Left cardiac atrium (tissue), 4 donors: ENCODE measurements around the gene PIP5KL1. TPM values are rescaled to one million over a fixed set of nuclear protein-coding genes. Genes with fewer than 3 reads are reported as not detected.

ENCODE experiments used
- ATAC-seq, 2 donors: fragments of 200-7000 bp; cut with Tn5 transposase; one replicate each; pipeline ENCODE4 v1.9.1; 2020; ENCODE audit warnings: mild to moderate bottlenecking in 2 of 2, moderate library complexity in 2 of 2
- DNase-seq: peaks from one replicate; pipeline ENCODE4 v3.0.0-alpha.2; 2020
- intact Hi-C, 2 donors: fragments of 100-400 bp; cut with DNase I; formaldehyde crosslinking; loops; one replicate each; pipeline versions ENCODE4 v1.14.1 to v1.15.1; 2022 to 2023
- total RNA-seq, 2 donors: library from RNA; stranded (reverse); fragmentation: NEBNext Ultra II Directional; extraction: Animal tissue kit (Norgen Biotek cat#: 25700); gene quantifications; one replicate each; pipeline ENCODE4 v1.2.1, GENCODE V29; 2021
- donor health status: DM: no; HTN: yes; CAD: no.
- donor health status: DM: no; HTN: yes; CAD: no; lungs with severe emphysema.
- donor health status: DM: yes; HTN: yes; CAD: no.
- donor health status: Dilated cardiomyopathy.

PIP5KL1 gene
- total RNA-seq, 2 donors from 2014 or later, result 0.50 to 0.99 TPM

- ATAC-seq (peak; percentile 11 to 27), DNase-seq (no peak)
- intact Hi-C loops, result no loop called here
Measured at GRCh38 chr9:127938298-127938690, 7.7 kb upstream of the PIP5KL1 start.

GRCh38 chr9:127937388-127938297 is 7.1 kb upstream of the PIP5KL1 start, which contains the start of gene DPM2:
Gene DPM2, minus strand, starts transcription at chr9:127937854. Its CDS starts 34 bp downstream, at chr9:127937820.
- ATAC-seq (peak; percentile 92), DNase-seq (peak; percentile 88)
- intact Hi-C loops, result no loop called here

DNA sequence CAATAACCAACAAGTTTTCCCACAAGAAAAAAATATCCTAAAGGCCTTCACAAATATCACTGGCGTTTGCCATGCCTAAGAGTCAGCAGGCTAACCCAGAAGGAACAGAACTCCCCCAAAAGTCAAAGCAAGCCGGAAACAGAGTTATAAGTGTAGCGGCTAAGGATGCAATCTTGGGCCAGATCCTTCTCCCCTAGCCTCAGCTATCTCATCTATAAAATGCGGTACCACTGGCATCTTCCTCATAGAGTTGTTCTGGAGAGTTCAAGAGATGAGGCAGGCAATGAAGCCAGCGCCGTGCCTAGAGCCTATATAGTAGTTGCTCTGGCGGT is 6.4 kb upstream of the PIP5KL1 start:
- intact Hi-C loops, result no loop called here
- DNase-seq (no peak), ATAC-seq (no peak)

GRCh38 chr9:127936347-127936852 is 5.8 kb upstream of the PIP5KL1 start:
- DNase-seq (no peak), ATAC-seq (no peak)
- intact Hi-C loops, result no loop called here

DNA sequence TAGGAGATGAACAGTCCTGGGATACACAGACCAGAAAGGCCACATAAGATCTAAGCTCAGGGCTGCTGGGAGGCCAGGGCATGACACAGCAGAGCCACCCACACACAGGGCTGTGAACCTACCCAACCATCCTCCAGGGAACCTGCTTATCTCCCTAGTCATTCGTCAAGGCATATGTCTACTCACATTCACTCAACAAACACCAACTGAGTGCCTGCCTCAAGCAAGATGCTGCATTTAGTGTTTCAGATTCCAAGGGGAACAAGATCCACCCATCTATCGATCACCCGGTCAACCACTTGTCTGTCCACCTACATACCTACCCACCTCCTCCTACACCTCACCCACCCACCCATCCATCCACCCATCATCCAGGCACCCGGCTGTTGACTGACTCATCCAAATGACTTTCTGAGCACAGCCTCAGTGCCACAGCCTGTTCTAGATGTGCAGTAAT is 5.2 kb upstream of the PIP5KL1 start:
- no peak for ATAC-seq
- intact Hi-C loops, result no loop called here
- DNase-seq, result peak; percentile 4

GRCh38 chr9:127934986-127935385 is 4.4 kb upstream of the PIP5KL1 start:
- DNase-seq (peak; percentile 18), ATAC-seq (no peak)
- intact Hi-C loops, result no loop called here

GRCh38 chr9:127934248-127934647 is 3.7 kb upstream of the PIP5KL1 start:
- DNase-seq (peak; percentile 17), ATAC-seq (no peak)
- intact Hi-C loops, result no loop called here

GRCh38 chr9:127931092-127931881 is 710 bp upstream of the PIP5KL1 start:
- intact Hi-C loops, result no loop called here
- ATAC-seq (peak in 1 of 2 donors; percentile 4), DNase-seq (no peak)

DNA sequence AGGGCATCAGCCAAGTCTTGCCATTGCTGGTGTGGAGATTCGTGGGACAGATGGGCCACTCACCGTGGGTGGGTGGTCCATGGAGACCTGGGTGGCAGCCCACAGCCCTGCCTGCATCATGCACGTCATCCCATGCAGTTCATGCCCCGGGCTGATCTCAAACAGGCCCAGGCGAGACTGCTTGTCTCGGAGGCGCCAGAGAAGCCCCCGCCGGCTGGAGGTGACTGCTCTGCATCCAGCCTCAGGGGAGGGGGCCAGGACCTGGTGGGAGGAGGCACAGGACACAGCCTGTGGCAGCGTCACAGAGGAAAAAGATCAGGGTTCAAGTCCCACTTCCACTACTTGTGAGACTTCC is 975 bp downstream of the PIP5KL1 start:
- ATAC-seq, result no peak
- no peak for DNase-seq
- intact Hi-C loops, result no loop called here

GRCh38 chr9:127928676-127929624 is 1.6 kb downstream of the PIP5KL1 start:
- intact Hi-C loops, result no loop called here
- DNase-seq (no peak), ATAC-seq (no peak)

DNA sequence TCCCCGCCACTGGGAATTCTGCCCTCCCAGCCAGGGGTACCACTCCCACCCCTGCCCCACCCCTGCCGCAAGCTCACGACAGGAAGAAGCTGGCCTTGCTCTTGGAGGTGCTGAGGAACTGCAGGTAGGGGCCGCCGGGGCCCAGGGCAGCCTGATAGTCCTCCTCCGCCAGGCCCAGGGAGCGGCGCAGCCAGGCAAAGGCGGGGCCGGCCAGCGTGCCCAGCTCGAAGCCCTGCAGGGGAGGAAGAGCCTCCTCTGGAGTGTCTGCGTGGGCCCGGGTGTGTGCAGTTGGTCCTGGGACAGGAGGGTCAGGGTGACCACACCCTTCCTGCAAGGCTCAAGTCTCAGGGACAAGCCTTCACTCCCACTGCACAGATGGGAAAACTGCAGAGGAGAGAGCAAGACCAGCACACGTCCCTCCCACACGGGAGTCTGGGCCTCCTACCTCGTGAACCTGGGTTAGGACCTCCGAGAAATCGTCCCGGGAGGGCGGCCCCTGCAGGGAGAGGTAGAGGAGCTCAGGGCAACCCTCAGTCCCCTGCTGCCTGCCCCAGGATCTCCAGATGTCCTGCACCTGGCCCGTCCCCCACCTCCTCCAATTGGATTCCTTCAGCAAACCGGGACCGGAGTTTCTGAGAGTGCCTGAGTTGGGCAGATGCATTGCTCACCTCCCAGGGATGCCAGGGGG is 2.4 kb downstream of the PIP5KL1 start:
- peak in 1 of 2 donors; percentile 10 for ATAC-seq

GRCh38 chr9:127927201-127927987 is 3.2 kb downstream of the PIP5KL1 start:
- ATAC-seq (peak in 1 of 2 donors; percentile 3), DNase-seq (no peak)
- intact Hi-C loops, result no loop called here

More for the DNA sequence above, 2.4 kb downstream of the PIP5KL1 start:
- intact Hi-C loops, result no loop called here
- no peak for DNase-seq

DNA sequence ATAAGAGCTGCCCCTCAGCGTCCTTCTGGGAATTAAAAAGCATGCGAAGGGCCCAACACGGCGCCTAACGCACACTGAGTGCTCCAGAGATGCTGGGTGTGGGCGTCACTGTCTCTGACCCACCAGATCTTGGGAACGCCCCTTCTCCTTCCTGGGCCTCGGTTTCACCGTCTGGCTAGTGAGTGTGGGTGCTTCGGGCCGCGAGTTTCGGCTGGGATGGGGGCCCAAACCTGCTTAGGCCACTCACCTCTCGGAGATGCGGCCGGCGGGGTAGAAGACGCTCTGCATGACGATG is 3.7 kb downstream of the PIP5KL1 start:
- ATAC-seq, result no peak
- intact Hi-C loops, result no loop called here
- no peak for DNase-seq

DNA sequence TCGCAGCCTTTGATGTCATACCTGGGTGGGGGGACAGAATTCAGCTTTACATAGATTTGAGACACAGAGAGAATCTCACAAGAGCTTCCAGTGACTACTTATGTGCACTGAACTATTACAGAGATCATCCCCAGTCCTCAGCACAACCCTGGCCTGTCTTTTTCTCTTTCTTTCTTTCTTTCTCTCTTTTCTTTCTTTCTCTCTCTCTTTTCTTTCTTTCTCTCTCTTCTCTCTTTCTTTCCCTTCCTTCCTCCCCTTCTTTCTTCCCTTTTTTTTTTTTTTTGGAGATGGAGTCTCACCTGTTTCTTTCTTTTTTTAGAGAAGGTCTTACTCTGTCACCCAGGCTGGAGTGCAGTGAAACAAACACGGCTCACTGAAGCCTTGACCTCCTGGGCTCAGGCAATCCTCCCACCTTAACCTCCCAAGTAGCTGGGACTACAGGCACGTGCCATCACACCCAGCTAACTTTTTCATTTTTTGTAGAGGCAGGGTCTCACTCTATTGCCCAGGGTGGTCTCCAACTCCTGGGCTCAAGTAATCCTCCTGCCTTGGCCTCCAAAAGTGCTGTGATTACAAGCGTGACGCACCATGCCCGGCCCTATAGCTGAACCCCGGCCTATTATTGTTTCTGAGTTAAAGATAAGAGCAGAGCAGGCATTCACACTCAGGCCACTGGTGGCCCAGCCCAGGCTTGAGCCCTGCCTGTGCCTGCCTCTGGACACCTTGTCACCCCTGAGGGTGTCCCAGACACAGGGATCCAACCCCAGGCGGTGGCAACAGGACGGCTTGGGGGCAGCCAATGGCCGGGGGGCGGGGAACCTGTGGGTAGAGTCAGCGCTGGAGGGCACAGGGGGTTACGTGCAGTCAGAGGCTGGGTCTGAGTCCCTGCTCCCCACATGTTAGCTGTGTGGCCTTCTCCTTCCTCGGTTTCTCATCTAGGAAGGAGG is 4.3 kb downstream of the PIP5KL1 start:
- DNase-seq (no peak), ATAC-seq (no peak)
- intact Hi-C loops, result no loop called here

DNA sequence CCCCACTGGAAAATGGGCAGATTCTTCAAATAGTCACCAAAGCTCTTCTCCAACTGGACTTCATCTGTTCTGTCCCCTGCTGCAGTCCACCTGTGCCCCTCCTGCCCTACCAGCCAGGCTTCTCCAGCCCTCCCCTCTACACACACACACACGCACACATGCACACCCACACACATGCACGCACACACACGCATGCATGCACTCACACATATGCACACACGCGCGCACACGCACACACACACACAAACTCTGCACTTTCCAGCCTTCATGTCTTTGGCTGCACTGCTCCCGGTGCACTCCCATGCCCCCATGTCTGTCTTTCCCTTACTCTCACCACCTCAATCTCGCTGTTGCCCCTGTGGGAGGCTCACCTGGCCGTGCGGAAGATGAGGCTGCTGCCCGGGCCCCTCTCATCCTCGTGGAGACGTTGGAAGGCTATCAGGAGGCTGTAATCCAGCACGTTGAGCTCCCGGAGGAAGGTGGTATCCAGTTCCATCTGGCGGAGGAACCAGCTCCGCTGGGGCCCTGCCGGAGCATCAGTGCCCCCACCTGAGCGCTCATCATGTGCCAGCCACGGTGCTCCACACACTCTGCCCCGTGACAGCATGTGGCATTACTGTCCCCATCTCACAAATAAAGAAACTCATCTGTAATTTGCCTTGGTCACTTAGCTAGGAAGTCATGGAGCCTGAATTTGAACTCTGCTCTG is 5.7 kb downstream of the PIP5KL1 start:
- ATAC-seq, result no peak
- DNase-seq, result no peak
- intact Hi-C loops, result loop anchor here in 1 of 2 donors (5.0 kb wide), 2 partner anchors 188 to 333 kb away; partner anchors contain the start of gene TOR2A

DNA sequence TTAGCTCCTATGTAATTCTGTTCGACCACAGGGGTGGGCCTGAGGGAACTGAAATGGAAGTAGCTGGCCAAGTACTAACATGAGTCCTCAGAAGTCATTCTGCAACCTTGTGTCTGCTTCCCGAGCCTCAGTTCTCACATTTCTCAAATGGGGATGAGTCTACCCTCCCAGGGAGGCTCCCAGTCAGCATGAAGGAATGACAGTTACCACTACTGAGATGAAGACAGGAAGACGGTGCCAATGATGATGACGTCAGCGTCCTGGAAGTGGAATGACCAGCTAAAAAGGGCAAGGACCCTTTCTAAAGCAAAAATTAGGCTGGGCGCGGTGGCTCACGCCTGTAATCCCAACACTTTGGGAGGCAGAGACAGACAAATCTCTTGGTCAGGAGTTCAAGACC is 6.8 kb downstream of the PIP5KL1 start:
- DNase-seq (no peak), ATAC-seq (no peak)
- intact Hi-C loops, result loop anchor here in 1 of 2 donors (5.0 kb wide), 2 partner anchors 186 to 331 kb away; partner anchors contain the start of gene TOR2A
